GM20431 (cell line): ENCODE data around the gene TRA2A.
"Not testable (repeated sequence)": the region's sequence is repeated elsewhere in the genome, so short reads cannot be mapped to it uniquely, and the experiment has no call there.

Source experiments
- in situ Hi-C: fragments of 300-500 bp; cut with MseI, MboI; formaldehyde crosslinking; loops from one replicate; pipeline ENCODE4 v1.15.0; 2020; ENCODE audit warnings: low sequenced_read_pairs; ENCODE audit not compliant: unreplicated experiment

The TRA2A gene

DNA sequence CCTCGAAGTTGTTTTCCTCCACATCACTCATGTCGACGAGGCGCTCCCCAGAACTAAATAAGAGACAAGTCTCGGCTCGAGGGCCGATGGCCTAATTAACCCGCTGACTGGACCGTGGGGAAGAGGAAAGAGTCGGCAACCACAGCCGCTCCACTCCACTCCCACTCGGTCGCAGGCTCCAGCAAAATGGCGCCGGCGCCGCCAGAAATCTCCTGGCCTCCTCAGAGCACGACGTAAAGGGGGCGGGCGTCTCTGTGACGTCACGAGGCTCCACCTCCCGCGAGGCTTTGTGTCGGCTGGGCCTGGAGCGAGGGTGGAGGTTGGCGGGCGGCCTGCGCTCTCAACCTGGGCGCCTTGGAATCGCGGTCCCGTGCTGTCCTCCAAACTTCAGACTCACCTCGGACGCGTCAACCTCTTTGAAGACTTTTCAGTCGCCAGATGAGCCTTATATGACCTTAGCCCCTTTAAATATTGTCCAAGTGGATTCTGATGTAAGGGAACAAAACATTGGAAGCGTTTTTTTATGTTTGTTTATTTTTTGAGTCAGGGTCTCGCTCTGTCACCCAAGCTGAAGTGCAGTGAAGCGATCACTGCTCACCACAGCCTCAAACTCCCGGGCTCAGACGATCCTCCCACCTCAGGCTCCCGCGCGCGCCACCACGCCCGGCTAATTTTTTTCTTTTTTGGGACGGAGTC is at the start of gene TRA2A:
Gene TRA2A (minus strand): TSS at position 188 of the 696 bp plus-strand sequence. CDS start 157 bp downstream, at position 31.
- in situ Hi-C loops, result no loop called here

DNA sequence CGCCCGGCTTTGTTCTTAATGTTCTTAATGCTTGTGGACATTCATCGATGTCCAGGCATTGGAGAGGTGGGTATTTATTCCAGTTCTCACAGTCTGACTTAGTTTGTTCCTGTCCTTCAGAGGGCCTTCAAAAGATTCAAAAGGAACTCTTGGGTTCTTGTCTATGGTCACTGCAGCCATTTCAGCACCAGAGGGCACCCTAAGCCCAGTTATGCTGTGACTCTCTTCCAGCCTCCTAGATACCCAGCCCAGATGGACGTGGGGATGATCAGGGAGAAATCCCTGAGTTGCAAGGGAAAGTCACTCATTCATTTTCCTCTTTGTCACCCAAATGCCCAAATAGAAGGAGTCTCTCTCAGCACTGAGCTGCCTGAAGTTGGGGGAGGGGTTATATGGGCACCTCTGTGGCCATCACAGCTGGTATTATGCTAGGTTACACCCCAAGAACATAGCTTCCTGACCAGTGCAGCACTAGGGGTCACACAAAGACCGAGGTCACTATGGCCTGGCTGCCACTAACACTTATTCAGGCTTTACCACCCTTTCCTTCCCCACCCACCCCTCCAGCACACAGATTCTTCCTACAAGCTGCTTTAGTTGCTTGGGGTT is 38.9 kb upstream of the TRA2A start:
- in situ Hi-C loops, result loop anchor here (10.0 to 25.0 kb wide), 2 partner anchors 124 to 717 kb away; partner anchors contain the start of gene NPY

DNA sequence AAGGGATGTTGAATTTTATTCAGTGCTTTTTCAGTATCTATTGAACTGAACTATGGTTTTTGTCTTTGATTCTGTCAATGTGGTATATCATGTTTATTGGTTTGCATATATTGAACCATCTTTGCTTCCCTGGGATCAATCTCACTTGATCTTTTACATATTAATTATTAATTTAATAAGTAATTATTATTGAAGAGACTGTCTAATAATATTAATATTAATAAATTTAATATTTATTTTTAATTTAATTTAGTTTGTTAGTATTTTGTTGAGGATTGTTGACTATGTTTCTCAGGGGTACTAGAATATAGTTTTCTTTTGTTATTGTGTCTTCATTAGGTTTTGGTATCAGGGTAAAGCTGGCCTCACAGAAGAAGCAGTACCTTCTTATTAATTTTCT is 26.5 kb upstream of the TRA2A start:
- in situ Hi-C loops, result loop anchor here (10.0 to 25.0 kb wide), 2 partner anchors 156 to 729 kb away; partner anchors contain the start of genes NPY and STK31

DNA sequence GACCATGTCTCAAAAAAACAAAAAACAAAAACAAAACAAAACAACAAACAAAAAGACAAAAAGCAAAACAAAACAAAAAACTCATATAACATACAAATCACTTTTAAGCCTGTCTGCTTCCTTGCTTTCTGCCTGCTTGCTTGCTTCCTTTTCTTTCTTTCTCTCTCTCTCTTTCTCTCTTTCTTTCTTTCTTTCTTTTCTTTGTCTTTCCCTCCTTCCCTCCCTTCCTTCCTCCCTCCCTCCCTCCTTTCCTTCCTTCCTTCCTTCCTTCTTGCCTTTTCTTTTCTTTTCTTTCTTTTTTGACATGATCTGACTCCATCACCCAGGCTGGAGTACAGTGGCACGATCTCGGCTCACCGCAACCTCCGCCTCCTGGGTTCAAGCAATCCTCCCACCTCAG is 15.9 kb upstream of the TRA2A start:
- in situ Hi-C loops, result no loop called here

DNA sequence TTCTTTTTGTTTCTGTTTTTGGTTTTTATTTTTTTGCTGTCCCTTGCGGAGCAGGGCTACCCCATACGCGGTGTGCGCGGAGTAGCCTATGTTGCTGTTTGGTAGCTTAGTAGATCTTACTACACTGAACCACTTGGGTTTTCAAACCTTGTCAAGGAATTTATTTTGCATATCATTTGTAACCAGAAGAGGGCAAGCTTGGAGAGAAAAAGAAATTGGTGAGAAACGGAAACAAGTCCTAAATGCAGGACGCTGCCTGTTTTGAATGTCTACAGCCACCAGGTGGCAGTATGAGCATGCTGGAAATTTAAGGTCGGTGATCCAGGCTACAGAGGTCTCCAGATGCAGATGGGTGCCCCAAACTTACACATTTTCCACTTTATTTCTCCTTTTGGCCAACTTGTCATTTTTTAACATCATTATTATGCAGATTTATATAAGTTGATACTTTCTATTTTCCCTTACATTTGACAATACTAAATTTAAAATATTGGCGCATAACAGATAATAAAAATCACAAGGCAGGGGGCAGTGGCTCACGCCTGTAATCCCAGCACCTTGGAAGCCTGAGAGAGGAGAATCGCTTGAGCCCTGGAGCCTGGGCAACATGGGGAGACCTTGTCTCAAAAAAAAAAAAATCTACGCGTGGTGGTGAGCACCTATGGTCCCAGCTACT is 15.3 kb upstream of the TRA2A start:
- in situ Hi-C loops, result no loop called here

DNA sequence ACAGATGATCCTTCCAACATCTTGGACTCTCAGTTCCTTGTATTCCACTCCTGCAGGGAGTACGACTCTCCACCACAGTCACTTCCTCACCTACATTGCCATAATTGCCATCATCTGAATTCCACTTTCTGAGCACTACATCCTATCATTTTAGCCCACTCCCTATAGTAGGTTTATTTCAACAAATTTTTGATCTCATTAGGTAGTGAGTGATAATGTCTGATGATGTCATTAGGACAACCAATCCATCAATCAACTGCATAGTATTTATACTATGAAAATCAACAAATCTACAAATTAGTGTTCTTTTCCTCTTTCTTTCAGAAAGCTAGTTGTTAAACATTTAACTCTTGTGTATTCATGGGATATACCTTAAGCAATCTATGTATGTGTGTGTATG is 13.7 kb upstream of the TRA2A start:
- in situ Hi-C loops, result no loop called here

DNA sequence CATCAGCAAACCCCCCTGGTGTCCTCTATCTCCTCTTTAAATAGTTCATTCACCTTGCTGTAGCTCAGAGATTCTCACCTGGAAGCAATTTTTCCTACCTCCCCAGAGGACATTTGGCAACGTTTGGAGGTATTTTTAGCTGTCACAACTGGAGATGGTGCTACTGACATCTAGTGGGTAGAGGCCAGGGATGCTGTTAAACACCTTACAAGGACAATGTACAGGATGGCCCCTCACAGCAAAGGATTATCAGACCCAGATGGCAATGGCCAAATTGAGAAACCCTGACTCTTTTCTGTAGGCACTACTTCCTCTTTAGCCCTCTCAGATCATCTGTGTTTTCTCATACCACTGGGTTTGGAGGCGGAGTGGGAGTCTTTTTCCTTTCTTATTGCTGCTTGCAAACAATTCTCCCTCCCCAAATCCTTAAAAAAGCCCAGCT is 13.2 kb upstream of the TRA2A start:
- in situ Hi-C loops, result no loop called here

DNA sequence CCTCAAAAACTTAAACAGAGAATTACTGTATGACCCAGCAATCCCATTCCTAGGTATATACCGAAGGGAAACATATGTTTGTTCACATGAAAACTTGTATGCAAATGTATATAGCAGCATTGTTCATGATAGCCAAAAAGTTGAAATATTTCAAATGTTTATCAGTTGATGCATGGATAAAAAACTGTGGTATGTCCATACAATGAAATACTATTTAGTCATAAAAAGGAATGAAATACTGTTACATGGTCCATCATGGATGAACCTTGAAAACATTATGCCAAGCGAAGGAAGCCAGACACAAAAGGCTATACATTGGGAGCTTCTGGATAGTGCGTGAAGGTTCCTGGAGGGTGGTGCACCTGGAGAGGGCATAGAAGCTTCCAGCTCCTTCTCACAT is 11.0 kb upstream of the TRA2A start:
- in situ Hi-C loops, result no loop called here

DNA sequence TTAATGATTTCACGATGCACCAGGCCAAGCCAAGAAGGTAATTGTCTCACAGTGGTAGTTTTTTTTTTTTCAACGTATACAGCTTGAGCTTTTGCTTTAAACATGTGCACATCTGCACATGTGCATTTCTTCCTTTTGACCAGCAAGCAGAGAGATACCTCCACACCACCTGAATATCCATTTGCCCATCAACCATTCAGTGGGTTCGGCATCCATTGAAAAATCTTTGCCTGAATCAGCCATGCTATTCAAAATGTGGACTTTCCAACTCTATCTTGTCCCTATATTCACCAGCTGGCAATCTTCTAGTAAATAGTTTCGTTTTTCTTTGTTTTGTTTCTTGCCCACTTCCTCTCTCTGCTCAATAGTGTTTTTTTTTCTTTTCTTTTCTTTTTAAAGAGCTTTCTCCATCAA is 7.7 kb upstream of the TRA2A start:
- in situ Hi-C loops, result no loop called here

DNA sequence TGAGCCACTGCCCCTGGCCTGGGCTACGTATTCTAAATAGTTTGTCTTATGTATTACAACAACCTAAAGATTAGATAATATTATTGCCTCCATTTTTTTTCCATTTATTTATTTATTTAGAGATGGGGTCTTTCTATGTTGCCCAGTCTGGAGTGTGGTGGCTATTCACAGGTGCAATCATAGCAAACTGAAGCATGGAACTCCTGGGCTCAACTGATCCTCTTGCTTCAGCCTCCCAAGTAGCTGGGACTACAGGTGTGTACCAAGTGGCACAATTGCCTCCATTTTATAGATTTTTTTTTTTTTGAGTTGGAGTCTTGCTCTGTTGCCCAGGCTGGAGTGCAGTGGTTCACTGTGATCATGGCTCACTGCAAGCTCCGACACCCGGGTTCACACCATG is 6.5 kb upstream of the TRA2A start:
- in situ Hi-C loops, result no loop called here

DNA sequence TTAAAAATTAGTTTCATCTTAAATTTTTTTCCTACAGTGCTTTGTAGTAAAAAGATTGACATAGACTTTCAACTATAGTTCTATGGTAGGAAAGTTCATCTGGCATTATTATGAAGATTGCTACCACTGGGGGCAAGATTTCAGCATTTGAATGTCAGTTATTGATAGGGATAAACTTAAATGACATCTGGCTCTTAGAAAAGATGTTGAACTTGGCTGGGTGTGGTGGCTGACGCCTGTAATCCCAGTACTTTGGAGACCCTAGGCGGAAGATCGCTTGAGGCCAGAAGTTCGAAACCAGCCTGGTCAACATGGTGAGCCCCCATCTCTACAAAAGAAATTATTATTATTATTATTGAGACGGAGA is 1.4 kb upstream of the TRA2A start:
- in situ Hi-C loops, result no loop called here

DNA sequence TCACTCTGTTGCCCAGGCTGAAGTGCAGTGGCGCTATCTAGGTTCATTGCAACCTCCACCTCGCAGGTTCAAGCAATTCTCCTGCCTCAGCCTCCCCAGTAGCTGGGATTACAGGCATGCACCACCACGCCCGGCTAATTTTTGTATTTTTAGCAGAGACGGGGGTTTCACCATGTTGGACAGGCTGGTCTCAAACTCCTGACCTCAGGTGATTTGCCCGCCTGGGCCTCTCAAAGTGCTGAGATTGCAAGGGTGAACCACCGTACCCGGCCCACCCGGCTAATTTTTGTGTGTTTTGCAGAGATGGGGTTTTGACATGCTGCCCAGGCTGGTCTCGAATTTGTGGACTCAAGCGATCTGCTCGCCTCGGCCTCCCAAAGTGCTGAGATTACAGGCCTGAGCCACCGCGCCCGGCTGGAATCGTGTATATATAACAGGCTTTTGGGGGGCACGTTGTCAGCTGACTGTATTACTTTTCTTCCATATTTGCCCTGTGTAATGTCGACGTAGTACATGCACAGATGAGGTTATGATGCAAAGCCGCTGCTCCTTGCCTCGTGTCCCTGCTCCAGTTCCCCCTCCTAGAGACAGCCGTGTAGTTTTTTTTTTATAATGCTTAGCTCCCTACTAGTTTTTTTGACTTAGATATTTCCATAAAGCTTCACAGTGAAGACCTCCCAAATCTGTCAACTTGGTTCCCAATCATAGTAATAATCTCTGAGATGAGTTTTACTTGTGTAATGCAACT is 883 bp upstream of the TRA2A start:
- in situ Hi-C loops, result no loop called here

DNA sequence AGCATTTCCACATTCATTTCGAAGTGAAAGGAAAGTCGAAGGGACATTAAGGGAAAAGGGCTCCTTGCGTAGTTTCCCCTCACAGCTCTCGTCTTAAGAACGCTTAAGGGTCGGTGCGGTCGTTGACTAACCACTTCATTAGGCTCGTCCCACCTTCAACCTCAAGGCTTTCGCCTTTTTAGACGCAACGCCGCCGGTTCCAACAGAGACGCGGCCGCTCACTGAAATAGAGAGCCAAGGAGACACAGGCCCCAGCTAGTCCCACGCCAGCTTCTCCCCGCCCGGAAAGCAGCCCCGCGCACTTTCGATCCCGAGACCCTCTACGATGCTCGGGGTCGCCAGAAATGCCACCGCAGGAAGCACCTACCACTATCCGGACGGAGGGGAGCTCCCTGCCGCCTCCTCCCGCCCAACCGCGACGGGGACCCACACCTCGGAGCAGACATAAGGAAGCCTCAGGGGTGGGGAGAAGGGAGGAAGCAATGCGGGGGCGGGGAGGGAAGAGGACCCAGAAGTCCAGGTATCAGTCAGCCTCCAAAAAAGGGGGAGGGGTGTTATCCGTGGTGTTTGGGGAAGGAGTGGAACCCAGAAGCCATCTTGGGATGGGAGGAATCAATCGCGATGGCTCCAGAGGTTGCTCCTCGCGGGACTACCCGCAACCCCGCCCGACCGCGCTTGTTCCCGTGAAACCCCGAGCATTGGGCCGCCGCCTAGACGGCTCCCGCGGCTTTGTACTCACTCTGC is 559 bp downstream of the TRA2A start:
- in situ Hi-C loops, result no loop called here

DNA sequence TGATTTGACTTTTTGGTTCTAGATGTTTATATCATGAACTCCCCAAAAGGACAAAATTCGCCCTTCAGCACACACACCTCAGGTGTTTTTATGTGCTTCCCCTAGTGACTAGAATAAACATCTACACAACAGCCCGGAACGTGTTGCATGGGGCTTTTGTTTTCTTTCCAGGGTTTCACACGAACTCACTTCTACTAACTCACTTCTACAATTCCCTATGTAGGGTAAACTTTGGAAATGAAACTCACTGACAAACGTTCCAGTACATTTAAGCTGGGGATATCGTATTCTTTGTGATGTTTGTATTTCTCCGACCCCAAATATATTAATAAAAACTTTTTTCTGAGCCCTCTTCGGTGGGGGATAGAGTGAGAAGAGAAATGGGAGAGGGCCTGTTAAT is 1.4 kb downstream of the TRA2A start:
- in situ Hi-C loops, result no loop called here

DNA sequence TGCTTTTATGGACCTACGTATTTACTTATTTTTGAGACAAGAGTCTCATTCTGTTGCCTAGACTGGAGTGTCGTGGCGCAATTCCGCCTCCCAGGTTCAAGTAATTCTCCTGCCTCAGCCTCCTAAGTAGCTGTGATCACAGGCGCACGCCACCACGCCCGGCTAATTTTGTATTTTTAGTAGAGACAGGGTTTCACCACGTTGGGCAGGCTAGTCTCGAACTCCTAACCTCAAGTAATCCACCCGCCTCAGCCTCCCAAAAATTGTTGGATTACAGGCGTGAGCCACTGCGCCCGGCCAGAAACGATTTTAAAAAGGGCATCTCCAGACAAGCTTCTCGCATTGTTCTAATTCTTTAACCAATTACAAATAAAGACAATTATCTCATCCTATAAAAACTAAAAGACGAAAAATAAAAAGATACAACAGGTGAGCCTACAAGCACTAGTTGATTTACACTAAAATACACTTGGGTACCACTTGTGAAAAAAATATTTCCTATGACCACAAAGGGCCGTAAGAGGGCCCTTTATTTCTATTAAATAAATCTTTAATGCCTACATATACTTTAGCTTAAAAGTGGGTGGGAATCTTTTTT is 2.4 kb downstream of the TRA2A start:
- in situ Hi-C loops, result no loop called here

DNA sequence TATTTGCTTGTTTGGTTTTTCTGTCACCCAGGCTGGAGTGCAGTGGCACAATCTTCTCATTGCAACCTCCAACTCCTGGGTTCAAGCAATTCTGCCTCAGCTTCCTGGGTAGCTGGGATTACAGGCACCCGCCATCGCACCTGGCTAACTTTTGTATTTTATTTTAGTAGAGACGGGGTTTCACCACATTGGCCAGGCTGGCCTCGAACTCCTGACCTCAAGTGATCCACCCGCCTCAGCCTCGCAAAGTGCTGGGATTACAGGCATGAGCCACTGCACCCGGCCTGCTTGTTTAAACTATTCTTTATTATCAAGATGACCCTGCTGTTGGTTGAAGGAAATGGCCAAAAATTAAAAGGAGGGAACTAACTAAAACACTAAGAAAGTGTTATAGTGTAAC is 6.2 kb downstream of the TRA2A start:
- in situ Hi-C loops, result not testable (repeated sequence)

DNA sequence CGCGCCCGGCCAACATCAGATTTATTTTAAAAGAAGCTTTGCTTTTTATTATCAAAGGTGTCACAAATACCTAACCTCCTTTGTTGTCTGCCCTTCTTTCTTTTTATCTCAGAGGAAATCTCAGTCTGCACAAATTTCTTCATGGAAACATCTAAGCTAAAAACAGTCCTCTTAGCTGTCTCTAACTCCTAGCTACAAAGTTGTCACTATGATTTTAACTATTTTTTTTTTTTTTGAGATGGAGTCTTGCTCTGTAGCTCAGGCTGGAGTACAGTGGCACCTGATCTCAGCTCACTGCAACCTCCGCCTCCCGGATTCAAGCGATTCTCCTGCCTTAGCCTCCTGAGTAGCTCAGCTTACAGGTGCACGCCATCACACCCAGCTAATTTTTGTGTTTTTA is 7.3 kb downstream of the TRA2A start:
- in situ Hi-C loops, result no loop called here

DNA sequence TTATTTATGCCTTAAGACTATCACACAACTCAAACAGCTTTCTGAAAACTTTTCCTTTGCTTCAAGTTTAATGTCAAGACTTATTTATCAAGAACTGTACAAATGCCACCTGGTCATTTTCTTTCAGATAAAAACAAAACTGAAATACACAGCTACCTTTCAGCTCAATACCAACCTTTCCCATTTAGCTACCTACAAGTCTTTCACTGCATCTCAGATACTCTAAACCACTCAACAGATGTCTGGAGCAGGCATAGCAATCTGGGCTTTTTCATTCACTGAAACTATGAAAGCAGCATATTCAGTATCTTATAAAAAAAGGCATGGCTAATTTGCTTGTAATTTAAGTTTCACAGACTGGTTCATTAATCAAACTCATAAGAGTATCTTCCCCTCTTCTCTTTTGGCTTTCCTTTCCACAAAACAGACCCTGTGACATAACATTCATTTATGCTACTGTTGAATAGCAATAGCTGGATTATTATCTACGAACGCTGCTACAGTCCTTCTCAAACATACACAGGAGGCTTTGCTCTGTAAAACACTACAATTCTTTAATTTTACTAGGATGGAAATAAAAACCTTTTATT is 8.2 kb downstream of the TRA2A start:
- in situ Hi-C loops, result no loop called here

DNA sequence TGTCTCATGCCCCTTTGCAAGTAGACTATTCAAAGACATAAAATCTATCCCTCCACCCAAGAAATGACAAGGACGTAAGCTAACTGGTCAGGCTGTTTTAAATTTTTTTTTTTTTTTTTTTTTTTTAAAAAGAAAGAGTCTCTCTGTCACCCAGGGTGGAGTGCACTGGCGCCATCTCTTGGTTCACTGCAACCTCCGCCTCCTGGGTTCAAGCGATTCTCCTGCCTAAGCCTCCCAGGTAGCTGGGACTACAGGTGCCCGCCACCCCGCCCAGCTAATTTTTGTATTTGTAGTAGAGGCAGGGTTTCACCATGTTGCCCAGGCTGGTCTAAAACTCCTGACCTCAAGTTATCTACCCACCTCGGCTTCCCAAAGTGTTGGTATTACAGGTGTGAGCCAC is 11.2 kb downstream of the TRA2A start:
- in situ Hi-C loops, result no loop called here
